AG09319 (cell line): ENCODE results near the gene TMEM235.

Experiments used
- DNase-seq: peaks from one replicate; pipeline ENCODE4 v3.0.0-alpha.2; 2010; ENCODE audit warnings: low read depth; ENCODE audit errors: extremely low read depth
- TF ChIP-seq, protein P1 (sequence below): IDR thresholded peaks from 2 replicates; pipeline ENCODE4 v1.5.1; 2011; ENCODE audit warnings: low read depth, mild to moderate bottlenecking, inconsistent platforms, low read length, moderate library complexity

Gene TMEM235

DNA sequence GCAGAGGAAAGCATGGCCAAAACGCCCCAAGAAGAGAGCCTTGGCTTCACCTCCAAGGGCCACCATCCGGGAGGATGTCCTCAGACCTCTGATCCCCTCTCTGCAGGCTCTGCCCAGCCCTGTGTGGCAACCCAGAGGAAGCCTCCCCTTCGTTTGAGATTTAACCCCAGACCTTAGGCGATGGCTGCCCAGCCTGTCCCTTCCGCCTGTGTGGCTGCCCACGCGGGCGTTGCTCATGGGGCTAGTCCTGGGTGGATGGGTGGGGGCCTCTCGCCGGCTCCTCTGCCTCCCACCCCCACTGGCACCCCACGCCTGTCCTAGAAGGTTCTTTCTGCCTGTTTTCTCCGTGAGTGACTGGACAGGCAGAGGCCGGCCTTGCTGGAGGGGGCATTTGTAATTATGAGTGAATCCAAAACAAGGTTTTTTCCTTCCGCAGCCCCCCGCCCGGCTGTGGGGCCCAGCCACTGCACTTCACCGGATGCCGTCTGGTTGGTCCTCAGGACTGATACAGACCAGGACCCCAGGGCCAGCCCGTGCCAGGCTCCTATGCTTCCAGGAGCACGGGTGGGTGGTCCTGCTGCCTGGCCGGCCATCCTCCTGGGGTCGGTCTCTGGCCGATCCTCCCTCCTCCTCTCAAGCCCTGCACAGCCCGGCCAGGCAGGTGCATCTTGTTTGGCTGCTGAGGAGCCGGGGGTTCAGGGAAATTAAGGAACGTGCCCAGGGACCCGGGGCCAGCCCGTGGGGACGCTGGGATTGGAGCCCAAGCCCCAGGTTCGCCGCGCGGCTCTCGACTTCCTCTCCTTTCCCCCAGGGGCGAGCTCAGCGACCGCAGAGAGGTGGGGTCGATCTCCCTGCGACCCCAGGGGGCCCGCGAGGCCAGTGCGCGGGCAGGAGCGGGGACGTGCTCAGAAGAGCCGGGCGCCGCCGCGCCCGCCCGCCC, at the start of gene TMEM235:
Gene TMEM235, plus strand, starts transcription at position 636 of the 940 bp plus-strand sequence. CDS start 393 bp downstream, outside the sequence.
- DNase-seq: no peak
- TF ChIP-seq, protein P1, sequence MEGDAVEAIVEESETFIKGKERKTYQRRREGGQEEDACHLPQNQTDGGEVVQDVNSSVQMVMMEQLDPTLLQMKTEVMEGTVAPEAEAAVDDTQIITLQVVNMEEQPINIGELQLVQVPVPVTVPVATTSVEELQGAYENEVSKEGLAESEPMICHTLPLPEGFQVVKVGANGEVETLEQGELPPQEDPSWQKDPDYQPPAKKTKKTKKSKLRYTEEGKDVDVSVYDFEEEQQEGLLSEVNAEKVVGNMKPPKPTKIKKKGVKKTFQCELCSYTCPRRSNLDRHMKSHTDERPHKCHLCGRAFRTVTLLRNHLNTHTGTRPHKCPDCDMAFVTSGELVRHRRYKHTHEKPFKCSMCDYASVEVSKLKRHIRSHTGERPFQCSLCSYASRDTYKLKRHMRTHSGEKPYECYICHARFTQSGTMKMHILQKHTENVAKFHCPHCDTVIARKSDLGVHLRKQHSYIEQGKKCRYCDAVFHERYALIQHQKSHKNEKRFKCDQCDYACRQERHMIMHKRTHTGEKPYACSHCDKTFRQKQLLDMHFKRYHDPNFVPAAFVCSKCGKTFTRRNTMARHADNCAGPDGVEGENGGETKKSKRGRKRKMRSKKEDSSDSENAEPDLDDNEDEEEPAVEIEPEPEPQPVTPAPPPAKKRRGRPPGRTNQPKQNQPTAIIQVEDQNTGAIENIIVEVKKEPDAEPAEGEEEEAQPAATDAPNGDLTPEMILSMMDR: no peak

DNA sequence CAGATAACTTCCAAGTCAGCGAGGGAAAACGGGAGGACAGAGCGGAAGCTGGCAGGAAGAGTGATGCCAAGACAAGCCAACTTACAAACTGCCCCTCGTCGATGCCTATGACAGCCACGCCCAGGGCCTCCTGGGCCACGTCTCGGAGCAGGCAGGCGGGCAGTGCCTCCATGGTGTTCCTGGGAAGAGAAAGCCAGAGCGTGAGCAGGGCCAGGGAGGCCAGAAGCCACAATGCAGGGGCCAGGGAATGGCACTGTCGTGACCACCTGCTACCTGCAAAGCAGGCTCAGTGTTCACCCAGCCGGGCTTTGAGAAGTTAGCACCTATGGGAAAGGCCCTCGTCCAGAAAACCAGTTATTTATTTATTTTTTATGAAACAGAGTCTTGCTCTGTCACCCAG, 48.9 kb upstream of the TMEM235 start:
- no peak for DNase-seq
- TF ChIP-seq, protein P1: no peak

DNA sequence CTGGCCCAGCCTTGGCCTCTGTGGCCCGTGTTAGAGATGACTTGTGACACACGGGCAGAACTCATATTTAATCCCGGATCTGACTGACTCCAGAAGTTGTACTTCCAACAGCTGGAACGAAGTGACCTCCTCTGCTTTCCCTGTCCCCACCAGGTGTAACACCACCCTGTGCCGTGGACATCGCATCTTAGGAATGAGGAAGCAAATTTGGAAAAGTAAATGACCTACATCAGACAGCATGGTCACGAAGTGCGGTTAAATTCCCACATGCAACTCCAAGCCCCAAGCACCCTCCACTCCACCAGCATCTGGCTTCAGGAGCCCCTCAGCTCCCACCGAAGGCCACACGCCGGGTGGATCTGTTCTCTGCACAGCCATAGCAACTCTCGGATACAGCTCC, 47.5 kb upstream of the TMEM235 start:
- TF ChIP-seq, protein P1: no peak
- no peak for DNase-seq

DNA sequence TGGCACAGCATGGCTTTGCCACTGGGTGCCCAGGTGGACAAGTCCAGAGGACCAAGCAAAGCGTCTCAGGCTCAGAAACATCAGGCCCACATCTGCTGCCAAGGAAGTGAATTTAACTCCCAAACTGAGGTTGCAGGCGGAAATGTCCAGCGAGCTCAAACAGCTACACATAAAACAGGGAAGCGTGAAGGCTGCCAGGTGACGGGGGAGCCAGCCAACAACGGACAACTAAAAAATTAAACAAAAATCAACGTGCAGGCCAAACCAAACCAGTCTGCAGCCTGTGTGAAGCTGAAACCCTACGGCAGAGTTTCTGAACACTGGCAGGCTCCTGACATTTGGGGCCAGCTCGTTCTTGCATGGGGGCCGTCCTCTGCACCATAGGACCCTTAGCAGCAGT, 47.1 kb upstream of the TMEM235 start:
- TF ChIP-seq, protein P1: no peak
- DNase-seq: no peak

DNA sequence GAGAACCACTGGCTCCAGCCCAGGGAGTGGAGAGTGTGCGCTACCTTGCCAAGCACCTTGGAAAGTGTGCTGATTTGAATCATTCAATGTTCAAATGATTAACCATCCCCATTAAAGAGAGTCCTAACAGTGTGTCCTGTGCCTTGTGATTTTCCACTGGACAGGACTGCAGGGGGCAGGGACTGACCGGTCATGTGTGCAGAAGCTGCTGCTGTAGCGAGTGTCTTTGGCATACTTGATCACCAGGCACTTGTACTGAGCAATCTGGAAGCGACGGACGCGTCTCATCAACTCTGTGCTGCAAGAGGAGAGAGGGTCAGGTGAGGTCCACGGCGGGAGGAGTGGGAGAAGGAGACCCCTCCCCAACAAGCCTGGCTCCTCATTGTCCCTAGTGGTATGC, 46.6 kb upstream of the TMEM235 start:
- no peak for DNase-seq
- TF ChIP-seq, protein P1: no peak

DNA sequence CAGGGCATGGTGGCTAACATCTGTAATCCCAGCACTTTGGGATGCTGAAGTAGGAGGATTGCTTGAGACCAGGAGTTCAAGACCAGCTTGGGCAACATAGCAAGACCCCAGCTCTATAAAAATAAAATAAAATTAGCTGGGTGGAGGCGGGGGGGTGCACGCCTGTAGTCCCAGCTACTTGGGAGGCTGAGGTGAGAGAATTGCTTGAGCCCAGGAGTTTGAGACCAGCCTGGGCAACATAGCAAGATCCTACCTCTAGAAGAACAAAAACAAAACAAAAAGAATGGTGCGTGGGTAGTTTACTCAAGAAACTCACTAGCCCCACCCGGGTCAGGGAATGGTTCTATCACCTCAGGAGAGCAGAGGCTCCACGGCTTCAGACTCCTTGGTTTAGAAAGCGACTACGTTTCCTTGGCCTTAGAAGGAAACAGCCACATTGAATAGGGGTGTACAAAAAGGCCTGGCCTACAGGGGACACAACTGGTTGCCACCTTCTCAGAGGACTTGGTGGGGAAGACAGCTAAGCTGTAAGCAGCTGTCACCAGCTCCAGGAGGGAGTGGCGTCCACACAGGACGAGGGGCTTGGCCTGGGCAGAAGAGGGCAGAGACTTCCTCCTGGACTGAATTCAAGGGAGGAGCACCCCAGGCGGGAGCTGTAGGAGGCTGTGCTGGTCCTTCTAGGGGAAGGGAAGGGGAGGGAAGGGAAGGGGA, 45.3 kb upstream of the TMEM235 start:
- DNase-seq: no peak
- TF ChIP-seq, protein P1: no peak
